OCI-LY1 (cell line): ENCODE data around the gene NFYC.

Source experiments
- H2AFZ ChIP-seq: fragments of 200-600 bp; sonication (generic), shearing (Covaris generic); 2 replicates; pipeline ENCODE4 v1.6.0; 2014; ENCODE audit warnings: antibody characterized with exemption, mild to moderate bottlenecking, low read length
- H3F3A ChIP-seq: fragments of 200-600 bp; sonication (generic), shearing (Covaris generic); 2 replicates; pipeline ENCODE4 v1.6.0; 2014; ENCODE audit warnings: mild to moderate bottlenecking, antibody characterized with exemption, low read length, moderate library complexity; ENCODE audit not compliant: insufficient read depth
- H3K27ac ChIP-seq: fragments of 200-600 bp; sonication (generic); 2 replicates; pipeline ENCODE4 v1.5.1; 2014; ENCODE audit warnings: low read length, mixed run types, mild to moderate bottlenecking, low read depth; ENCODE audit not compliant: poor library complexity, severe bottlenecking
- H3K27me3 ChIP-seq: fragments of 200-600 bp; sonication (generic); 2 replicates; pipeline ENCODE4 v1.6.0; 2014; ENCODE audit warnings: antibody characterized with exemption, mild to moderate bottlenecking, low read length, moderate library complexity; ENCODE audit not compliant: insufficient read depth
- H3K36me3 ChIP-seq: fragments of 200-600 bp; sonication (generic); 2 replicates; pipeline ENCODE4 v1.6.1; 2014; ENCODE audit warnings: mild to moderate bottlenecking, antibody characterized with exemption, low read length, moderate library complexity, mixed read lengths; ENCODE audit not compliant: insufficient read depth
- H3K4me1 ChIP-seq: fragments of 200-600 bp; sonication (generic); 2 replicates; pipeline ENCODE4 v1.5.1; 2014; ENCODE audit warnings: mild to moderate bottlenecking, low read length, moderate library complexity; ENCODE audit not compliant: insufficient read depth, severe bottlenecking
- H3K4me2 ChIP-seq: fragments of 200-600 bp; sonication (generic), shearing (Covaris generic); 2 replicates; pipeline ENCODE4 v1.6.1; 2014; ENCODE audit warnings: low read length
- H3K4me3 ChIP-seq: fragments of 200-600 bp; sonication (generic); 2 replicates; pipeline ENCODE4 v1.5.1; 2014; ENCODE audit warnings: low read length, low read depth, mild to moderate bottlenecking, mixed read lengths; ENCODE audit not compliant: poor library complexity, severe bottlenecking
- H3K79me2 ChIP-seq: fragments of 200-600 bp; shearing (Covaris generic); 2 replicates; pipeline ENCODE4 v1.6.1; 2016; ENCODE audit warnings: mixed run types, low read length, mixed read lengths; ENCODE audit not compliant: insufficient read depth
- H3K9ac ChIP-seq: fragments of 200-600 bp; sonication (generic), shearing (Covaris generic); 2 replicates; pipeline ENCODE4 v1.6.1; 2014; ENCODE audit warnings: mild to moderate bottlenecking, low read length, mixed read lengths
- H3K9me2 ChIP-seq: fragments of 200-600 bp; sonication (generic), shearing (Covaris generic); 2 replicates; pipeline ENCODE4 v1.6.1; 2014; ENCODE audit warnings: low read depth, mild to moderate bottlenecking, low read length, mixed read lengths
- H3K9me3 ChIP-seq: fragments of 200-600 bp; shearing (Covaris generic); 2 replicates; pipeline ENCODE4 v1.6.1; 2014; ENCODE audit warnings: low read length, mixed read lengths
- H4K20me1 ChIP-seq: fragments of 200-600 bp; sonication (generic), shearing (Covaris generic); 2 replicates; pipeline ENCODE4 v1.6.0; 2016; ENCODE audit warnings: mild to moderate bottlenecking, low read length; ENCODE audit not compliant: insufficient read depth
- EZH2 ChIP-seq: fragments of 200-600 bp; sonication (generic), shearing (Covaris generic); IDR thresholded peaks from 2 replicates; pipeline ENCODE4 v1.8.0; 2017; ENCODE audit warnings: borderline replicate concordance, mixed run types, mild to moderate bottlenecking, antibody characterized with exemption, low read length, moderate library complexity, mixed read lengths
- TF ChIP-seq, protein P1 (sequence below): fragments of 200-600 bp; sonication (generic), shearing (Covaris generic); IDR thresholded peaks from 2 replicates; pipeline ENCODE4 v1.5.1; 2017; ENCODE audit warnings: mild to moderate bottlenecking, antibody characterized with exemption, low read length, moderate library complexity, mixed read lengths

Gene NFYC

DNA sequence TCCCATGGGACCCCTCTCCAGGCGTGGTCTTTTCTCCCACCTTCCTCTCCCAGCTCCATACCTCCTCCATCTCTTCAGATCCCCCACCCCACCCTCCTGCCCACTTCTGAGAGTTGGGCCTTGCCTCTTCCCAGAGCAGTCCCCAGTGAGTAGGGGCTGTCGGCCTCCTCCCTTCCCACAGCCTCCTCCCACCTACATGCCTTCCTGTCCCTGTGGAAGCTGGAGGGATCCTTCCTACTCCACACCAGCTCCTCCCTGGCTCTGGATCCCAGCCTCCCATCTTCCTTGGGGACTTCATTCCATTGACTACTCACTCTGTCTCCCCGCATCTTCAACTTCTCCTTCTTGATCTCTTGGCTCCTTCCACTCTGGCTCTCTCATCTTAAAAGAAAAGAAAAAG lies 116.9 kb downstream of the NFYC start:
- H3K27ac ChIP-seq: no peak overlapping the region
- H3K4me2 ChIP-seq: no peak overlapping the region
- H3K9ac ChIP-seq: no peak overlapping the region

DNA sequence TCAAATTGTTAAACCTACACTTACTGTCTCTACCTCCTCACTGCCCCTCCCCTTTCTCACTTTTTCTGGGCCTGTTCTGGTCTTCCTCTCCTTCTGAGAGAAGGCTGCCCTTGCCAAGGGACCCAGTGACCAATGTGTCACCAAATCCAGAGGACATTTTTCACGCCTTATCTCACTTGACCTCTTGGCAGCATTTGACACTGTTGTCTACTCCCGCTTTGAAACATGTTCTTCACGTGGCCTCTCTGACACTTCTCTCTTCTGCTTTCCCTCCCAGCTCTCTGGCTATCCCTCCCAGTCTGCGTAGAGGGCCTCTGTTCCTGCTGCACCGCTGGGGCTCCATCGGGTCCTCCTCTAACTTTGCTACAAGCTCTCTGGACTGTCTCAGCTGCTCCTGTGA lies 117.4 kb downstream of the NFYC start:
- Histone ChIP-seq H2AFZ (no peak overlapping the region), H3K4me2 (no peak overlapping the region; the same call in 1 of the 2 replicates), H3K9me3 (no peaks in the 10 kb centered on the region), H3K4me3 (no peak overlapping the region), H3K4me1 (peaks cover 14% of the 10 kb centered on the region), H3K27ac (no peak overlapping the region), H4K20me1 (no peaks in the 10 kb centered on the region), H3K79me2 (no peaks in the 10 kb centered on the region), H3K9me2 (no peaks in the 10 kb centered on the region), H3K9ac (no peak overlapping the region), H3F3A (no peaks in the 10 kb centered on the region), H3K27me3 (peaks cover 3% of the 10 kb centered on the region; the same call in 1 of the 2 replicates), H3K36me3 (no peaks in the 10 kb centered on the region)
- no peak for TF ChIP-seq EZH2
- TF ChIP-seq, protein P1, sequence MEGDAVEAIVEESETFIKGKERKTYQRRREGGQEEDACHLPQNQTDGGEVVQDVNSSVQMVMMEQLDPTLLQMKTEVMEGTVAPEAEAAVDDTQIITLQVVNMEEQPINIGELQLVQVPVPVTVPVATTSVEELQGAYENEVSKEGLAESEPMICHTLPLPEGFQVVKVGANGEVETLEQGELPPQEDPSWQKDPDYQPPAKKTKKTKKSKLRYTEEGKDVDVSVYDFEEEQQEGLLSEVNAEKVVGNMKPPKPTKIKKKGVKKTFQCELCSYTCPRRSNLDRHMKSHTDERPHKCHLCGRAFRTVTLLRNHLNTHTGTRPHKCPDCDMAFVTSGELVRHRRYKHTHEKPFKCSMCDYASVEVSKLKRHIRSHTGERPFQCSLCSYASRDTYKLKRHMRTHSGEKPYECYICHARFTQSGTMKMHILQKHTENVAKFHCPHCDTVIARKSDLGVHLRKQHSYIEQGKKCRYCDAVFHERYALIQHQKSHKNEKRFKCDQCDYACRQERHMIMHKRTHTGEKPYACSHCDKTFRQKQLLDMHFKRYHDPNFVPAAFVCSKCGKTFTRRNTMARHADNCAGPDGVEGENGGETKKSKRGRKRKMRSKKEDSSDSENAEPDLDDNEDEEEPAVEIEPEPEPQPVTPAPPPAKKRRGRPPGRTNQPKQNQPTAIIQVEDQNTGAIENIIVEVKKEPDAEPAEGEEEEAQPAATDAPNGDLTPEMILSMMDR: no peak

More for the DNA sequence above, 116.9 kb downstream of the NFYC start:
- H3K4me3 ChIP-seq: no peak overlapping the region
- no peaks in the 10 kb centered on the region for H3K9me2 ChIP-seq
- H3K9me3 ChIP-seq: no peaks in the 10 kb centered on the region
- H3K36me3 ChIP-seq: no peaks in the 10 kb centered on the region
- H3K4me1 ChIP-seq: peaks cover 16% of the 10 kb centered on the region
- no peaks in the 10 kb centered on the region for H3K79me2 ChIP-seq
- peaks cover 3% of the 10 kb centered on the region; the same call in 1 of the 2 replicates for H3K27me3 ChIP-seq
- TF ChIP-seq, protein P1: no peak
- TF ChIP-seq EZH2: no peak
- H3F3A ChIP-seq: no peaks in the 10 kb centered on the region
- H2AFZ ChIP-seq: no peak overlapping the region
- H4K20me1 ChIP-seq: no peaks in the 10 kb centered on the region

DNA sequence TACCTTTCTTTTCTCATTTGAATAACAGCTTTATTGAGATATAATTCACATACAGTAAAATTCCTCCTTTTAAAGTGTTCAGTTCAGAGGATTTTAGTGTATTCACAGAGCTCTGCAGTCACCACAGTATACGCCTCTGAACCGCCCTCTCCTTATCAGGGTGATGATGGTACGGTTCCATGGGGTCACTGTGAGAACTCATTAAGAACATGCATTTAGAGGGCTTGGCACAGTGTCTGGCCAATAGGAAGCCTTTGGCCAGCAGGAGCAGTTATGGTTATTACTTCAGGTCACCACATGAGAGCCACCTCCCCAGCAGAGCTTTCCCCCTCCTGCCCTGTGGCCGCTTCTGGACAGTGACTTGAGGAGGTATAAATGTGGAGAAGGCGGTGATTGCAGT lies 119.4 kb downstream of the NFYC start:
- TF ChIP-seq EZH2: no peak
- TF ChIP-seq, protein P1: no peak
- Histone ChIP-seq H3F3A (no peaks in the 10 kb centered on the region), H3K4me3 (no peak overlapping the region), H2AFZ (no peak overlapping the region), H3K36me3 (no peaks in the 10 kb centered on the region), H3K79me2 (no peaks in the 10 kb centered on the region), H3K4me2 (no peak overlapping the region), H4K20me1 (no peaks in the 10 kb centered on the region), H3K4me1 (peaks cover 9% of the 10 kb centered on the region), H3K9ac (no peak overlapping the region), H3K27me3 (peaks cover 3% of the 10 kb centered on the region; the same call in 1 of the 2 replicates), H3K9me3 (no peaks in the 10 kb centered on the region), H3K27ac (no peak overlapping the region), H3K9me2 (no peaks in the 10 kb centered on the region)
